Measurements from ENCODE around the gene USP10.

The USP10 gene

DNA sequence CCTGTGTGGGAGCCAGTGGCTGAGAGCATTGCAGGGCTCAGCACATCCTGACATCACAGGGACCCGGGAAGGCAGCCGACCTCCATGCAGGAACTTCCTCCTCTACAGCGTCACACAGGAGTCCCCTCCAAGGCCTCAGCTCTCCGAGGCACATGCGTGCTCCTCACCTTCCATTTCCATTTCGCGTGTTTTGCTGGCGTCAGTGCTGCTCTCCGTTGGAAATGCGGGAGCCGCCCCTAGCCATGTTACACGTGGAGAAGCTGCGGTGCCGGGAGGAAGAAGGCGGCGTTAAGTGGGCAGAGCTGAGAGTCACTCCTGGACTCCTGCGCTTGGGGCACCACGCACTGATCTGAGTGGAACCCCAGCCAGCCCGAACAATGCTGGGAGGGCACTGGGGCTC is 94.8 kb downstream of the USP10 start:
- no peaks in the 10 kb centered on the region for H3K9me3 ChIP-seq
- H3K4me1 ChIP-seq: no peaks in the 10 kb centered on the region
- no peaks in the 10 kb centered on the region for H3K36me3 ChIP-seq (replicated peaks)
- H3K27me3 ChIP-seq (ENCODE audit: low read depth): no peaks in the 10 kb centered on the region
- no peak overlapping the region for H3K4me3 ChIP-seq
- in situ Hi-C loops (cut with MboI; ENCODE audit: low sequenced_read_pairs): no loop called here
- DNase-seq (ENCODE audit: low spot score in 2 of 2): no peak

DNA sequence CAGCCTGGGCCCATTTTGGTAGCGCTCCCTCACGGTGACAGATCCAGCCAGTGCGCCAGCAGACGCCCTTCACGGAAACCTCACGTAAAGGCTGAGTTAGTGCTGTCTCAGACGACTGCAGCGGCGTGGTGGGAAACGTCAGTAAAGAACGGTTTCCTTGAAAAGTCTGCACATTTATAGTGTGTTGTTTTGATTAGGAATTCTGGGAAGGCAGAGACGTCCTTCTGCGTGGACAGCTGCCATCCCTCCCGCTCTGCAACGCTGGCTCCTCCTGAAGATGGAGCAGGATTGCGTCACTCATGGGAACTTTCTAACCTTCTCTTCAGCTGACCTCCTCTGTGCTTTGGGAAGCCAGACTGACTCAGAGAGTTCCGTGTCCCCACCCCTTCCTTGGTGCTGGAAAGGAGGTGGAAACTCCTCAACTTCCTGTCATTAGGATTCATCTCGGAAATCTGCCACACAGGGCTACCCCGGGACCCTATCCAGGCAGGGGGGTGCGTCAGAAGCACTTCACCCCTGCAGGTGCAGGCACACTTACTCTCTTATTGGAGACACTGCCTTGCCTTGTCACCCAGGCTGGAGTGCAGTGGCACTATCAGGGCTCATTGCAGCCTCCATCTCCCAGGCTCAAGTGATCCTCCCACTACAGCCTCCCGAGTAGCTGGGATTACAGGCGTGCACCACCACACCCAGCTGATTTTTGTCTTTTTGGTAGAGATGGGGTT is 95.7 kb downstream of the USP10 start:
- no peak for DNase-seq (ENCODE audit: low spot score in 2 of 2)
- Histone ChIP-seq H3K4me3 (no peak overlapping the region), H3K9me3 (no peaks in the 10 kb centered on the region), H3K27me3 (ENCODE audit: low read depth) (no peaks in the 10 kb centered on the region), H3K36me3 (replicated peaks) (no peaks in the 10 kb centered on the region), H3K4me1 (no peaks in the 10 kb centered on the region)
- in situ Hi-C loops (cut with MboI; ENCODE audit: low sequenced_read_pairs): no loop called here

- no peak for DNase-seq (ENCODE audit: low spot score in 2 of 2)
- no peaks in the 10 kb centered on the region for H3K4me1 ChIP-seq
- H3K4me3 ChIP-seq: no peak overlapping the region
- no peaks in the 10 kb centered on the region for H3K9me3 ChIP-seq
- in situ Hi-C loops (cut with MboI; ENCODE audit: low sequenced_read_pairs): no loop called here
- H3K36me3 ChIP-seq (replicated peaks): no peaks in the 10 kb centered on the region
- no peaks in the 10 kb centered on the region for H3K27me3 ChIP-seq (ENCODE audit: low read depth)
Observed at GRCh38 chr16:84800158-84800978, 100.6 kb downstream of the USP10 start.

GRCh38 chr16:84803146-84803545 is 103.3 kb downstream of the USP10 start:
- no peaks in the 10 kb centered on the region for H3K27me3 ChIP-seq (ENCODE audit: low read depth)
- no peak overlapping the region for H3K4me3 ChIP-seq
- in situ Hi-C loops (cut with MboI; ENCODE audit: low sequenced_read_pairs): no loop called here
- H3K9me3 ChIP-seq: no peaks in the 10 kb centered on the region
- DNase-seq (ENCODE audit: low spot score in 2 of 2): no peak
- no peaks in the 10 kb centered on the region for H3K4me1 ChIP-seq
- no peaks in the 10 kb centered on the region for H3K36me3 ChIP-seq (replicated peaks)

- H3K4me3 ChIP-seq: no peak overlapping the region
- no peak for DNase-seq (ENCODE audit: low spot score in 2 of 2)
- in situ Hi-C loops (cut with MboI; ENCODE audit: low sequenced_read_pairs): no loop called here
- no peaks in the 10 kb centered on the region for H3K9me3 ChIP-seq
- no peaks in the 10 kb centered on the region for H3K27me3 ChIP-seq (ENCODE audit: low read depth)
- no peaks in the 10 kb centered on the region for H3K4me1 ChIP-seq
- no peaks in the 10 kb centered on the region for H3K36me3 ChIP-seq (replicated peaks)
Observed at GRCh38 chr16:84804326-84804725, 104.5 kb downstream of the USP10 start.

- H3K36me3 ChIP-seq (replicated peaks): no peaks in the 10 kb centered on the region
- H3K27me3 ChIP-seq (ENCODE audit: low read depth): peaks cover 11% of the 10 kb centered on the region
- no peak overlapping the region for H3K4me3 ChIP-seq
- H3K4me1 ChIP-seq: no peaks in the 10 kb centered on the region
- no peak for DNase-seq (ENCODE audit: low spot score in 2 of 2)
- in situ Hi-C loops (cut with MboI; ENCODE audit: low sequenced_read_pairs): no loop called here
- H3K9me3 ChIP-seq: no peaks in the 10 kb centered on the region
Observed at GRCh38 chr16:84806256-84806889, 106.6 kb downstream of the USP10 start.

DNA sequence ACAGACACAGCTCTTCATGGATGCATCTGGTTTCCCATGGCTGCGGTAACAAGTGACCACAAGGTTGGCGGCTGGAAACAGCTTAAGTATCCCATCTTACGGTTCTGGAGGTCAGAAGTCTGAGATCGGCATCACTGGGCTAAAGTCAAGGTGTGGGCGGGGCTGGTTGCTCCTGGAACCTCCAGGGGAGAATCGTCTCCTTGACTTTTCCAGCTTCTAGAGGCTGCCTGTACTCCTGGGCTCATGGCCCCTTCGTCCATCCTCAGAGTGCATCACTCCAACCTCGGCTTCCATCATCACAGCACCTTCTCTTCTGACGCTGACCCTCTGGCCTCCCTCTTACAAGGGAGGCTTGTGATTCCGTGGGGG is 107.1 kb downstream of the USP10 start:
- H3K4me3 ChIP-seq: no peak overlapping the region
- no peak for DNase-seq (ENCODE audit: low spot score in 2 of 2)
- peaks cover 16% of the 10 kb centered on the region for H3K27me3 ChIP-seq (ENCODE audit: low read depth)
- no peaks in the 10 kb centered on the region for H3K4me1 ChIP-seq
- no peaks in the 10 kb centered on the region for H3K36me3 ChIP-seq (replicated peaks)
- H3K9me3 ChIP-seq: no peaks in the 10 kb centered on the region
- in situ Hi-C loops (cut with MboI; ENCODE audit: low sequenced_read_pairs): no loop called here

DNA sequence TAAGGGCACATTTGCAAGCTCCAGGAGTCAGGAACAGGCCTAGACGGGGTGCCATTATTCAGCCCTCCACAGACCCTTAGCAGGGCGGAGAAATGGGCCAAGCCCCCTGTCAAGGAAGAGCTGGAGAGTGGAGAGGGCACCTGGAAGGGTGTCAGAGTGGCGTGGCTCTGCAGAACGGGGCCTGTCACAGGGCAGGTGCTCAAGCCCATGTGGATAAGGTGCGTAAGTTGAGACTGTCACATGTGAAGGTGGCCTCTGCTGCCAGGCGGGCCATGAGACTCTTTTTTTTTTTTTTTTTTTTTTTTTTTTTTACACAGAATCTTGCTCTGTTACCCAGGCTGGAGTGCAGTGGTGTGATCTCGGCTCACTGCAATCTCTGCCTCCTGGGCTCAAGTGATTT is 108.0 kb downstream of the USP10 start:
- H3K4me3 ChIP-seq: no peak overlapping the region
- DNase-seq (ENCODE audit: low spot score in 2 of 2): no peak
- no peaks in the 10 kb centered on the region for H3K36me3 ChIP-seq (replicated peaks)
- H3K4me1 ChIP-seq: no peaks in the 10 kb centered on the region
- H3K27me3 ChIP-seq (ENCODE audit: low read depth): peaks cover 25% of the 10 kb centered on the region
- no peaks in the 10 kb centered on the region for H3K9me3 ChIP-seq
- in situ Hi-C loops (cut with MboI; ENCODE audit: low sequenced_read_pairs): no loop called here

DNA sequence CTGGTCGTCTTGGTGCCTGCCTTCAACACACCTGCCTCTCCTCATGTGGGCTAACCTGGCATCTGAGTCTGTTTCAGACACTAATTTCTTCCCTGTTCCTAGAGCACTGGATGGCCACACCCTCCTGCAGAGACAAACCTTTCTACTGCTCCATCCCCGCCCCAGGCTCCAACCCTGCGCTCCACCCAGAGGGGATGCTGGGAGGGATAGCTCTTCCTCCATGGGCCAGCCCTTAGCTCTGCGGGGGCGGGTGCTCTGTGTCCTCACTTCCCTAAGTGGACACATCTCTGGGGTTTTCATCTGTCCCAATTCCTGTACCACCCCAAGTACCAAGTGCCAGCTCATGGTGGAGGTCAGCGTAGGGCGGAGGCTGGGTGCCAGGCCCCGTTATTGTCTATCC is 109.0 kb downstream of the USP10 start:
- Histone ChIP-seq H3K27me3 (ENCODE audit: low read depth) (peaks cover 36% of the 10 kb centered on the region), H3K4me1 (no peaks in the 10 kb centered on the region), H3K9me3 (no peaks in the 10 kb centered on the region), H3K4me3 (no peak overlapping the region), H3K36me3 (replicated peaks) (no peaks in the 10 kb centered on the region)
- in situ Hi-C loops (cut with MboI; ENCODE audit: low sequenced_read_pairs): no loop called here
- DNase-seq (ENCODE audit: low spot score in 2 of 2): no peak

GRCh38 chr16:84810518-84811273 is 110.9 kb downstream of the USP10 start:
- H3K36me3 ChIP-seq (replicated peaks): no peaks in the 10 kb centered on the region
- no peaks in the 10 kb centered on the region for H3K9me3 ChIP-seq
- no peak for DNase-seq (ENCODE audit: low spot score in 2 of 2)
- H3K4me1 ChIP-seq: no peaks in the 10 kb centered on the region
- H3K27me3 ChIP-seq (ENCODE audit: low read depth): peaks cover 50% of the 10 kb centered on the region
- no peak overlapping the region for H3K4me3 ChIP-seq
- in situ Hi-C loops (cut with MboI; ENCODE audit: low sequenced_read_pairs): no loop called here

DNA sequence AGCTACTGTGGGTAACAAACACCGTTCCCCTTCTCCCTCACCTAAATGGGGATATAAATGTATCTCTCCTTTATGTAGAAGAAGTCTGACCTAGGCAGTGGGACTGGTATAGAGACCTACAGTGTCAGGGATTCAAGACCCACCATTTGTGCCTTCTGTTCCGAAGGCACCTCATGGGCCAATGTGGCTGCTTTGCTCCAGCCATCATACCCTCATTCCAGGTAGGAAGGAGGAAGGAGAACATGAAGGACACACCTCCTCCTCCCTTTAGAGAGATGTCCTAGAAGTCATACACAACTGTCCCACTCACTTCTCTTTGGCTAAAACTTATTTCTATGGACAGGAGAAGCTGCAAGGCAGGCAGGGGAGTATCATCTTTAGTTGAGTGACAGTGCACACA is 111.7 kb downstream of the USP10 start:
- Histone ChIP-seq H3K27me3 (ENCODE audit: low read depth) (peaks cover 50% of the 10 kb centered on the region), H3K36me3 (replicated peaks) (no peaks in the 10 kb centered on the region), H3K4me3 (no peak overlapping the region), H3K4me1 (no peaks in the 10 kb centered on the region), H3K9me3 (no peaks in the 10 kb centered on the region)
- DNase-seq (ENCODE audit: low spot score in 2 of 2): no peak
- in situ Hi-C loops (cut with MboI; ENCODE audit: low sequenced_read_pairs): no loop called here

GRCh38 chr16:84813141-84813934 is 113.5 kb downstream of the USP10 start:
- in situ Hi-C loops (cut with MboI; ENCODE audit: low sequenced_read_pairs): no loop called here
- H3K9me3 ChIP-seq: no peaks in the 10 kb centered on the region
- no peaks in the 10 kb centered on the region for H3K4me1 ChIP-seq
- H3K4me3 ChIP-seq: no peak overlapping the region
- peaks cover 50% of the 10 kb centered on the region for H3K27me3 ChIP-seq (ENCODE audit: low read depth)
- DNase-seq (ENCODE audit: low spot score in 2 of 2): no peak
- no peaks in the 10 kb centered on the region for H3K36me3 ChIP-seq (replicated peaks)

GRCh38 chr16:84815462-84815861 is 115.7 kb downstream of the USP10 start:
- no peak for DNase-seq (ENCODE audit: low spot score in 2 of 2)
- no peaks in the 10 kb centered on the region for H3K36me3 ChIP-seq (replicated peaks)
- H3K4me3 ChIP-seq: no peak overlapping the region
- no peaks in the 10 kb centered on the region for H3K9me3 ChIP-seq
- in situ Hi-C loops (cut with MboI; ENCODE audit: low sequenced_read_pairs): no loop called here
- peaks cover 4% of the 10 kb centered on the region for H3K4me1 ChIP-seq
- peaks cover 51% of the 10 kb centered on the region for H3K27me3 ChIP-seq (ENCODE audit: low read depth)
